Tibial nerve (tissue), 4 donors: Measurements from ENCODE around the gene RMND5A. TPM values are rescaled to one million over a fixed set of nuclear protein-coding genes. Genes with fewer than 3 reads are reported as not detected.

ENCODE experiments used
- DNase-seq, 2 donors: peaks; one replicate each; pipeline ENCODE4 v3.0.0-alpha.2; 2019; ENCODE audit warnings: low spot score in 2 of 2
- H3K27ac ChIP-seq, 4 donors: fragments of 200-600 bp; sonication (generic) in 3 of 4; one replicate each; pipeline ENCODE4 v1.5.1; 2017 to 2019; ENCODE audit warnings: mild to moderate bottlenecking in 1 of 4
- H3K27me3 ChIP-seq, 2 donors: fragments of 200-600 bp; sonication (generic) in 1 of 2; one replicate each; pipeline versions ENCODE4 v1.5.1 to v1.6.0; 2017 to 2019
- H3K36me3 ChIP-seq, 3 donors: fragments of 200-600 bp; sonication (generic); one replicate each; pipeline ENCODE4 v1.5.1; 2018 to 2019
- H3K4me1 ChIP-seq, 4 donors: fragments of 200-600 bp; sonication (generic) in 3 of 4; one replicate each; pipeline ENCODE4 v1.5.1; 2017 to 2019
- H3K4me3 ChIP-seq, 4 donors: fragments of 200-600 bp; sonication (generic) in 3 of 4; one replicate each; pipeline ENCODE4 v1.5.1; 2017 to 2019; ENCODE audit warnings: mild to moderate bottlenecking in 1 of 4, moderate library complexity in 1 of 4
- H3K9me3 ChIP-seq, 4 donors: fragments of 200-600 bp; sonication (generic) in 3 of 4; one replicate each; pipeline ENCODE4 v1.5.1; 2017 to 2019
- CTCF ChIP-seq, 5 experiments: fragments of 200-600 bp in 3 of 5; fragments of 450-650 bp in 2 of 5; sonication (generic) in 3 of 5; IDR thresholded peaks; one replicate each; pipeline ENCODE4 v1.5.1; 2016 to 2019; ENCODE audit warnings: antibody characterized with exemption in 5 of 5, mild to moderate bottlenecking in 3 of 5, moderate library complexity in 2 of 5
- EP300 ChIP-seq, 2 donors: sonication (generic); formaldehyde crosslinking; IDR thresholded peaks; one replicate each; pipeline ENCODE4 v1.6.1; 2017; ENCODE audit warnings: antibody characterized with exemption in 2 of 2, mild to moderate bottlenecking in 1 of 2
- POLR2A ChIP-seq, 2 donors: fragments of 450-650 bp; IDR thresholded peaks; one replicate each; pipeline ENCODE4 v1.6.1; 2017; ENCODE audit warnings: antibody characterized with exemption in 2 of 2, mild to moderate bottlenecking in 2 of 2, moderate library complexity in 2 of 2
- WGBS, 2 donors: methylation state at CpG; one replicate each; pipeline ENCODE4 v1.1.5; 2018; 5-methylcytosine and 5-hydroxymethylcytosine counted together
- total RNA-seq, 4 donors: library from RNA; depleted of rRNA; stranded (reverse); fragments of >200 nt; gene quantifications; one replicate each; pipeline ENCODE4 v1.1.0, GENCODE V29; 2016

The RMND5A gene
- total RNA-seq, 4 donors from 2014 or later = 40.5 to 59.9 (median 48.5) TPM

DNA sequence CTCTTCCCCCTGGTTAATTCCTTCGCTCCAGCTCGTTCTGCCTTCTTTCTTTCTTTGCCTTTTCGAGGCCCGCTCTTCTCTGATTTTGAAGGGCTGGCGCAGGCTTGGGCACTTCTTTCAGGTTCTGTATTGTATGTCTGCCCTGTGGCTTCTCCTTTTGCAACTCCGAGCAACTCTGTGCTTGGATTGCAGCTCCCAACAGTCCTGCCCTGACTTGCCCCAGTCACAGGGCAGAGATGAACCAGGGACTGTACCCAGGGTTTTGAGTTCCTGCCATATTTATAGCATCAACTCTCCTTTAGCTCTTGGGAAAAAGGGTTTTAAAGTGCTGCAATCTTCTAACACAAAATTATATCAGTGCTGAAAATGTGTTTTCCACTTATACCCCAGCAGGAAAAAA lies 101.8 kb downstream of the RMND5A start:
- TF ChIP-seq EP300 (IDR thresholded peaks at IDR 0.05) (no peak), CTCF (IDR thresholded peaks at IDR 0.05) (no peak), POLR2A (IDR thresholded peaks at IDR 0.05) (no peak)
- 88 to 92% methylated on average over 6 of the region's 6 CpGs for WGBS, 2 donors
- peaks cover 0 to 24% (median 5%) of the 10 kb centered on the region in 4 donors for H3K9me3 ChIP-seq
- H3K4me1 ChIP-seq = no peaks in the 10 kb centered on the region
- H3K4me3 ChIP-seq = no peak overlapping the region
- DNase-seq = no peak
- H3K27me3 ChIP-seq = peaks cover 0 to 3% of the 10 kb centered on the region in 2 donors
- H3K36me3 ChIP-seq = no peaks in the 10 kb centered on the region
- no peak overlapping the region for H3K27ac ChIP-seq

- WGBS, 2 donors = 59 to 91% methylated on average over 3 of the region's 3 CpGs
- no peak for DNase-seq
These were observed 102.7 kb downstream of the RMND5A start for GRCh38 chr2:86822668-86823345.

GRCh38 chr2:86825036-86825692 lies 105.1 kb downstream of the RMND5A start:
- no peak overlapping the region for H3K27ac ChIP-seq
- WGBS, 2 donors = 71 to 81% methylated on average over 9 to 11 of the region's 11 CpGs
- no peaks in the 10 kb centered on the region for H3K36me3 ChIP-seq
- H3K9me3 ChIP-seq = peaks cover 0 to 24% (median 5%) of the 10 kb centered on the region in 4 donors
- TF ChIP-seq CTCF (IDR thresholded peaks at IDR 0.05) = no peak
- no peak for TF ChIP-seq POLR2A (IDR thresholded peaks at IDR 0.05)
- TF ChIP-seq EP300 (IDR thresholded peaks at IDR 0.05) = no peak
- H3K4me1 ChIP-seq = no peaks in the 10 kb centered on the region
- peak overlapping the region in 1 of 4 donors; percentile 14 for H3K4me3 ChIP-seq
- peaks cover 0 to 3% of the 10 kb centered on the region in 2 donors for H3K27me3 ChIP-seq
- no peak for DNase-seq

More at GRCh38 chr2:86822668-86823345, 102.7 kb downstream of the RMND5A start:
- Histone ChIP-seq H3K4me3 (no peak overlapping the region), H3K4me1 (no peaks in the 10 kb centered on the region), H3K27ac (no peak overlapping the region), H3K9me3 (peaks cover 0 to 24% (median 5%) of the 10 kb centered on the region in 4 donors), H3K27me3 (peaks cover 0 to 3% of the 10 kb centered on the region in 2 donors), H3K36me3 (no peaks in the 10 kb centered on the region)
- TF ChIP-seq EP300 (IDR thresholded peaks at IDR 0.05) = no peak
- no peak for TF ChIP-seq CTCF (IDR thresholded peaks at IDR 0.05)
- no peak for TF ChIP-seq POLR2A (IDR thresholded peaks at IDR 0.05)

- Histone ChIP-seq H3K36me3 (no peaks in the 10 kb centered on the region), H3K27ac (no peak overlapping the region), H3K9me3 (peaks cover 0 to 24% (median 5%) of the 10 kb centered on the region in 4 donors), H3K27me3 (peaks cover 0 to 3% of the 10 kb centered on the region in 2 donors), H3K4me3 (peak overlapping the region in 1 of 4 donors; percentile 14), H3K4me1 (no peaks in the 10 kb centered on the region)
- 65 to 66% methylated on average over 14 to 16 of the region's 16 CpGs for WGBS, 2 donors
- TF ChIP-seq CTCF (IDR thresholded peaks at IDR 0.05) (no peak), POLR2A (IDR thresholded peaks at IDR 0.05) (no peak), EP300 (IDR thresholded peaks at IDR 0.05) (no peak)
- no peak for DNase-seq
These were observed 105.7 kb downstream of the RMND5A start for GRCh38 chr2:86825693-86826381.
